ENCODE results near the gene NUDT8. TPM values are rescaled to one million over a fixed set of nuclear protein-coding genes. Genes with fewer than 3 reads are reported as not detected.

NUDT8 gene
- total and polyA plus RNA-seq, 10 of the 15 experiments (the other 5 are each of a cell fraction or from before 2014, with no cell fraction given) = 0.32 to 18.2 (median 9.8) TPM

GRCh38 chr11:67626970-67627369, 2.8 kb downstream of the NUDT8 start:
- 92% methylated on average over 10 of the region's 10 CpGs for WGBS (ENCODE audit: insufficient coverage, insufficient replicate concordance, low lambda C conversion rate, missing lambda C conversion rate)
- ChIA-PET SMC1A (ENCODE audit: uncharacterized antibody, unreplicated experiment) (interaction anchor here (1.1 to 6.4 kb wide), 3 partner anchors 9 to 45 kb away, joined by 3 to 52 read pairs (median 3); no protein-coding TSS in a partner anchor), POLR2A (interaction anchor here (0.7 to 2.7 kb wide), 3 partner anchors 9 to 42 kb away, joined by 3 to 14 read pairs (median 5); no protein-coding TSS in a partner anchor), RAD21 (ENCODE audit: unreplicated experiment) (interaction anchor here (0.9 to 5.1 kb wide), 3 partner anchors 24 to 49 kb away, joined by 3 to 25 read pairs (median 4); partner anchors contain the start of genes ACY3 and GSTP1), CTCF (interaction anchor here (4.5 to 6.4 kb wide), 5 partner anchors 12 to 53 kb away, joined by 35 to 71 read pairs (median 52); partner anchors contain the start of genes ACY3 and GSTP1)
- in situ Hi-C loops (cut with MboI) = no loop called here
- intact Hi-C loops (cut with micrococcal nuclease; ENCODE audit: unreplicated experiment) = no loop called here
- DNase-seq (ENCODE audit: low read depth, low spot score) (no peak), ATAC-seq (no peak), FAIRE-seq (no peak)
- no peak overlapping the region for H3K9ac ChIP-seq (ENCODE audit: control insufficient read depth, insufficient read depth, low read length)
- no peak overlapping the region for H3K4me2 ChIP-seq (ENCODE audit: control insufficient read depth, insufficient read depth)
- H2AFZ ChIP-seq (ENCODE audit: control insufficient read depth, low read depth, low read length) = no peak overlapping the region
- peaks cover 15% of the 10 kb centered on the region for H3K4me1 ChIP-seq (ENCODE audit: control insufficient read depth, insufficient read depth, low read length)
- no peak overlapping the region for H3K27ac ChIP-seq (ENCODE audit: control insufficient read depth, insufficient read depth)
- H3K9me3 ChIP-seq (replicated peaks; ENCODE audit: control insufficient read depth, insufficient read depth, low read length) = no peaks in the 10 kb centered on the region
- TF ChIP-seq POU2F2 (IDR thresholded peaks at IDR 0.05; ENCODE audit: borderline replicate concordance, low read depth, low read length) (no peak), MYB (IDR thresholded peaks at IDR 0.05; ENCODE audit: borderline replicate concordance, low read depth, low read length) (no peak), ZNF207 (IDR thresholded peaks at IDR 0.05; ENCODE audit: borderline replicate concordance) (no peak)
- TF ChIP-seq, protein P1, sequence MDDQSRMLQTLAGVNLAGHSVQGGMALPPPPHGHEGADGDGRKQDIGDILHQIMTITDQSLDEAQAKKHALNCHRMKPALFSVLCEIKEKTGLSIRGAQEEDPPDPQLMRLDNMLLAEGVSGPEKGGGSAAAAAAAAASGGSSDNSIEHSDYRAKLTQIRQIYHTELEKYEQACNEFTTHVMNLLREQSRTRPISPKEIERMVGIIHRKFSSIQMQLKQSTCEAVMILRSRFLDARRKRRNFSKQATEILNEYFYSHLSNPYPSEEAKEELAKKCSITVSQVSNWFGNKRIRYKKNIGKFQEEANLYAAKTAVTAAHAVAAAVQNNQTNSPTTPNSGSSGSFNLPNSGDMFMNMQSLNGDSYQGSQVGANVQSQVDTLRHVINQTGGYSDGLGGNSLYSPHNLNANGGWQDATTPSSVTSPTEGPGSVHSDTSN (IDR thresholded peaks at IDR 0.05; ENCODE audit: insufficient replicate concordance, low read depth, low read length) = no peak
- TF ChIP-seq, protein P2, sequence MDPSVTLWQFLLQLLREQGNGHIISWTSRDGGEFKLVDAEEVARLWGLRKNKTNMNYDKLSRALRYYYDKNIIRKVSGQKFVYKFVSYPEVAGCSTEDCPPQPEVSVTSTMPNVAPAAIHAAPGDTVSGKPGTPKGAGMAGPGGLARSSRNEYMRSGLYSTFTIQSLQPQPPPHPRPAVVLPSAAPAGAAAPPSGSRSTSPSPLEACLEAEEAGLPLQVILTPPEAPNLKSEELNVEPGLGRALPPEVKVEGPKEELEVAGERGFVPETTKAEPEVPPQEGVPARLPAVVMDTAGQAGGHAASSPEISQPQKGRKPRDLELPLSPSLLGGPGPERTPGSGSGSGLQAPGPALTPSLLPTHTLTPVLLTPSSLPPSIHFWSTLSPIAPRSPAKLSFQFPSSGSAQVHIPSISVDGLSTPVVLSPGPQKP (IDR thresholded peaks at IDR 0.05; ENCODE audit: low read depth, low read length) = no peak
- no peak overlapping the region for H3K4me3 ChIP-seq
- BruUV-seq (replicated peaks) = no TSS peak
- no peaks in the 10 kb centered on the region for H4K20me1 ChIP-seq (ENCODE audit: control insufficient read depth, insufficient read depth)
- H3K79me2 ChIP-seq (ENCODE audit: control insufficient read depth, insufficient read depth, low read length) = no peaks in the 10 kb centered on the region
- no peaks in the 10 kb centered on the region for H3K27me3 ChIP-seq (replicated peaks in 1 of 2; ENCODE audit: control insufficient read depth in 2 of 2, insufficient read depth in 2 of 2, low read length in 1 of 2)
- no peaks in the 10 kb centered on the region for H3K36me3 ChIP-seq (ENCODE audit: control insufficient read depth in 2 of 2, insufficient read depth in 2 of 2, low read length in 1 of 2)
